ENCODE results near the gene LRP1-AS.

DNA sequence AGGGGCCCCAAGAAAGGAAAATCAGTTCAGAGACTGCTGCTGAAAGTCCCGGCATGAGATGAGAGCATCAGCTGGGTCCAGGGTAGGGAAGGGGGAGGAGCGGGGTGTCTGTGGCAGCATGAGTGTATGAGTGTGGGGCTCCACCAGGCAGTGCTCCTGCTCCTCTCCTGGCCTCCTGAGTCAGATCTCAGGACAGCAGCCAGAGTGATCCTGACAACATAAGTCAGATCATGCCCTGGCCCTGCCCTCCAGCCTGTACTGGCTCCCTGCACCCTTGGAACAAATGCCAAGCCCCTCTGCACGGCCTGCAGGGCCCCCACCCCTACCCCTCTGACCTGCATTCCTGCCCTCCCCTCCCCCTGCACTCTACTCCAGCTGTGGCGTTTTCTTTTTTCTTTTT is 24.2 kb upstream of the LRP1-AS start:
- TF ChIP-seq POLR2A (IDR thresholded peaks at IDR 0.05) (no peak), POLR2AphosphoS5 (IDR thresholded peaks at IDR 0.05) (no peak)
- TF ChIP-seq, protein P1, sequence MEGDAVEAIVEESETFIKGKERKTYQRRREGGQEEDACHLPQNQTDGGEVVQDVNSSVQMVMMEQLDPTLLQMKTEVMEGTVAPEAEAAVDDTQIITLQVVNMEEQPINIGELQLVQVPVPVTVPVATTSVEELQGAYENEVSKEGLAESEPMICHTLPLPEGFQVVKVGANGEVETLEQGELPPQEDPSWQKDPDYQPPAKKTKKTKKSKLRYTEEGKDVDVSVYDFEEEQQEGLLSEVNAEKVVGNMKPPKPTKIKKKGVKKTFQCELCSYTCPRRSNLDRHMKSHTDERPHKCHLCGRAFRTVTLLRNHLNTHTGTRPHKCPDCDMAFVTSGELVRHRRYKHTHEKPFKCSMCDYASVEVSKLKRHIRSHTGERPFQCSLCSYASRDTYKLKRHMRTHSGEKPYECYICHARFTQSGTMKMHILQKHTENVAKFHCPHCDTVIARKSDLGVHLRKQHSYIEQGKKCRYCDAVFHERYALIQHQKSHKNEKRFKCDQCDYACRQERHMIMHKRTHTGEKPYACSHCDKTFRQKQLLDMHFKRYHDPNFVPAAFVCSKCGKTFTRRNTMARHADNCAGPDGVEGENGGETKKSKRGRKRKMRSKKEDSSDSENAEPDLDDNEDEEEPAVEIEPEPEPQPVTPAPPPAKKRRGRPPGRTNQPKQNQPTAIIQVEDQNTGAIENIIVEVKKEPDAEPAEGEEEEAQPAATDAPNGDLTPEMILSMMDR (IDR thresholded peaks at IDR 0.05), result no peak

Measured in stomach (tissue), 4 donors.